Stimulated activated naive B cell treated with anti-CD40 and anti-IgM and Interleukin-4, amounts not matched to agents 10 μg/mL and 1 μg/mL and 100 μg/mL, for 72 hours (primary cell): ENCODE data around the gene KRTAP4-16.
"Not testable (repeated sequence)": the region's sequence is repeated elsewhere in the genome, so short reads cannot be mapped to it uniquely, and the experiment has no call there.

Experiments
- ATAC-seq, 2 donors: fragments of 150-1000 bp; cut with Tn5 transposase; replicated peaks; 2 replicates each; pipeline ENCODE4 v1.10.0; 2021; ENCODE audit warnings: moderate library complexity in 1 of 2
- DNase-seq: peaks from one replicate; pipeline ENCODE4 v3.0.0; 2021
- H3K27ac Mint-ChIP-seq: one replicate; pipeline ENCODE4 v1.8.0; 2022; ENCODE audit warnings: mild to moderate bottlenecking, mixed read lengths
- H3K27me3 Mint-ChIP-seq, 2 donors: one replicate each; pipeline ENCODE4 v1.8.0; 2022; ENCODE audit warnings: mixed read lengths in 2 of 2
- H3K36me3 Mint-ChIP-seq, 2 donors: one replicate each; pipeline ENCODE4 v1.8.0; 2022; ENCODE audit warnings: mixed read lengths in 2 of 2, mild to moderate bottlenecking in 1 of 2
- H3K4me1 Mint-ChIP-seq, 2 donors: one replicate each; pipeline ENCODE4 v1.8.0; 2022; ENCODE audit warnings: mixed read lengths in 2 of 2, mild to moderate bottlenecking in 1 of 2
- H3K4me3 Mint-ChIP-seq, 2 donors: one replicate each; pipeline ENCODE4 v1.8.0; 2022; ENCODE audit warnings: mild to moderate bottlenecking in 2 of 2, mixed read lengths in 2 of 2, moderate library complexity in 1 of 2
- H3K9me3 Mint-ChIP-seq, 2 donors: one replicate each; pipeline ENCODE4 v1.8.0; 2022; ENCODE audit warnings: mixed read lengths in 2 of 2, mild to moderate bottlenecking in 1 of 2

The KRTAP4-16 gene

GRCh38 chr17:41071606-41072360 is 30.2 kb downstream of the KRTAP4-16 start:
- peaks cover 11 to 14% of the 10 kb centered on the region in 2 donors for H3K27me3 Mint-ChIP-seq

GRCh38 chr17:41069031-41069430 is 33.0 kb downstream of the KRTAP4-16 start:
- Mint-ChIP-seq H3K9me3 (no peaks in the 10 kb centered on the region), H3K4me1 (peaks cover 0 to 5% of the 10 kb centered on the region in 2 donors), H3K27me3 (peaks cover 0 to 4% of the 10 kb centered on the region in 2 donors), H3K36me3 (no peaks in the 10 kb centered on the region), H3K4me3 (no peak overlapping the region), H3K27ac (no peak overlapping the region)
- no peak for DNase-seq
- ATAC-seq = no peak

More at GRCh38 chr17:41071606-41072360, 30.2 kb downstream of the KRTAP4-16 start:
- DNase-seq (no peak), ATAC-seq (no peak)
- Mint-ChIP-seq H3K4me3 (no peak overlapping the region), H3K36me3 (no peaks in the 10 kb centered on the region), H3K4me1 (peaks cover 0 to 7% of the 10 kb centered on the region in 2 donors), H3K9me3 (peaks cover 0 to 4% of the 10 kb centered on the region in 2 donors), H3K27ac (no peak overlapping the region)

DNA sequence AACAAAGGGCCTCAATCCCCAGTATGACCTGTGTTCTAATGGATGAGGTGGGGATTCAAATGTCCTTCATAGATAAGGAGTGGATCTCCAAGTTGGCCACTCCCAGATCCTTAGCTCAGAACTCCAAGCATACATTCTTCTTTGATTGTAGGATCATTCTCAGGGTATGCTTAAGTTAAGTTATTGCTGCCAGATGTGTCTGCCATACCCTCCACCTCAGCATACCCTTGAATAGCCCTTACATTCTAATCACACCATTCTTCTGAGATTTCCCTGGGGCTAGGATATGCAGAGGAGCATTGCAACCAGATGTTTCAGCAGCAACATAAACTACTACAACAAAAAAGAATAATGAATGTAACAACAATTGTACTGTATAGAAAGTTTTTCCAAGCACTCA is 34.7 kb downstream of the KRTAP4-16 start:
- Mint-ChIP-seq H3K36me3 (no peaks in the 10 kb centered on the region), H3K4me3 (no peak overlapping the region), H3K27me3 (peaks cover 0 to 3% of the 10 kb centered on the region in 2 donors), H3K27ac (no peak overlapping the region), H3K9me3 (no peaks in the 10 kb centered on the region), H3K4me1 (peaks cover 0 to 5% of the 10 kb centered on the region in 2 donors)
- no peak for DNase-seq
- ATAC-seq = no peak

GRCh38 chr17:41065829-41066624 is 36.0 kb downstream of the KRTAP4-16 start, which contains the start of gene KRTAP2-4:
TSS of gene KRTAP2-4 (minus strand) at chr17:41065879. CDS start at chr17:41065845, 34 bp downstream.
- ATAC-seq (no peak), DNase-seq (no peak)
- Mint-ChIP-seq H3K27ac (no peak within 1 kb of the TSS), H3K9me3 (no peaks in the 10 kb centered on the region), H3K4me3 (no peak within 1 kb of the TSS), H3K4me1 (peaks cover 0 to 2% of the 10 kb centered on the region in 2 donors), H3K36me3 (no peaks in the 10 kb centered on the region), H3K27me3 (peaks cover 0 to 8% of the 10 kb centered on the region in 2 donors)

DNA sequence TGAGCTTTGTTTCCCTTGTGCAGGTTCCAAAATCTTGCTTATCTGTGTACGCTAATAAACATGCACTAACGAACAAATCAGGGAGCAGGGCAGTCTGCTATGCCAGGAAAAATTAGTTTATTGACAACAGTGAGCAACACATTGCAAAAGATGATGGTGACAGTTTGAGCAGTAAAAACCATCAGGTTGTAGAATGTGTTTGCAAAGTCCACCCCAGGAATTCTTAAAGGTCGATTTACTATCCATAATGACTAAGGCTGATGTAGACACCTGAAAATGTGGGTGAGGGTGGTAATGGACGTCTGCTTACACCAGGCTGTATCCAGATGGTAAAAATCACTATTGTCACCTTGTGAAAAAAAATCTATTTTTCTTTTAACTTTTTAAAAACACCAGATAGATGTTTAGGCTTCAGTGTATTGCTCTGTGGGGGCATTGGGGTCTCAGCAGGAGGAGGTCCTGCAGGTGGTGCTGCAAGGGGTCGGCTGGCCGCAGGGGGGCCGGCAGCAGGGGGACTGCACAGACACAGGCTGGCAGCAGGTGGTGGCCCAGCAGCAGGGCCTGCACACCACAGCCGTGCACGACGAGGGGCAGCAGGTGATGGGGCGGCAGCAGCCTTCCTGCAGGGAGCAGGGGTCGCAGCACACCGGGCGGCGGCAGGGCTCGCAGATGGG is 36.9 kb downstream of the KRTAP4-16 start:
- H3K27me3 Mint-ChIP-seq = peaks cover 6 to 13% of the 10 kb centered on the region in 2 donors
- ATAC-seq, H3K9me3 Mint-ChIP-seq, H3K27ac Mint-ChIP-seq, DNase-seq, H3K4me3 Mint-ChIP-seq, H3K36me3 Mint-ChIP-seq, H3K4me1 Mint-ChIP-seq: not testable (repeated sequence)

DNA sequence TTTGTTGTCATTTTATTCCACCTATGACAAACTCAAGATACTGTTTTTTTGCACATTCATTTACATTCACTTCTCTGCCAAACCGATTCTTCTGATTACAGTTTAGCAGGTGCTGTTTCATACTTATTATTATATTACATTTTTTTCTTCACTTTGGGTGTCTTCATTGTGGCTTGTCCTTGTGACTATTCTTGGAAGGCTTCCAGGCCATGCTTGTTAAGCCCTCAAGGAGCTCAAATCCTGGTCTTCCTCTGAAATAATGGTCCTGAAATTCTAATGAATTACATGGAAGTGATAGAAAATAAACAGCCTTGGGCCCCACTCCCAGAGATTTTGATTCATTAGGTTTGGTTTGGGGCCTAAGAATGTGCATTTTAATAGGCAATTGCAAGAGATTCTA is 37.7 kb downstream of the KRTAP4-16 start:
- Mint-ChIP-seq H3K4me1 (peaks cover 3 to 4% of the 10 kb centered on the region in 2 donors), H3K9me3 (no peaks in the 10 kb centered on the region), H3K27ac (no peak overlapping the region), H3K4me3 (no peak overlapping the region), H3K36me3 (no peaks in the 10 kb centered on the region), H3K27me3 (peaks cover 11 to 17% of the 10 kb centered on the region in 2 donors)
- no peak for DNase-seq
- ATAC-seq = no peak

DNA sequence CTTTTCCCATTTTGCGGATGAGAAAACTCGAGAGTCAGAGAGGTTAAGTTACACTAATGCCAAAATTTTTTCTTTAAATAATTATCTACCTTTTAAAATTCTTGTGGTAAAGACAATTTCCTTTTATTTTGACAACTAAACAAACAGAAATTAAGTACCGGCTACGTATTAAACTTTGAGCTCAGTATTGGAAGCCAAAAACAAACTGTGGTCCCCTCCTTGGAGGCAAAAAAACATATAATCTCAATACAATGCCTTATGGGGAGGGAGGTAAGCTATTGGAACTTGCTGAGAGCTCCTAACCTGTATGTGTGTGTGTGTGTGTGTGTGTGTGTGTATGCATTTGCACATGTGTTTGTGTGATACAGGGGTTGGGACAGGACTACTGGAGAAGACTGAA is 38.6 kb downstream of the KRTAP4-16 start:
- DNase-seq (no peak), ATAC-seq (no peak)
- Mint-ChIP-seq H3K4me1 (peaks cover 2 to 5% of the 10 kb centered on the region in 2 donors), H3K9me3 (no peaks in the 10 kb centered on the region), H3K27ac (no peak overlapping the region), H3K27me3 (peaks cover 13 to 20% of the 10 kb centered on the region in 2 donors), H3K36me3 (no peaks in the 10 kb centered on the region), H3K4me3 (no peak overlapping the region)

DNA sequence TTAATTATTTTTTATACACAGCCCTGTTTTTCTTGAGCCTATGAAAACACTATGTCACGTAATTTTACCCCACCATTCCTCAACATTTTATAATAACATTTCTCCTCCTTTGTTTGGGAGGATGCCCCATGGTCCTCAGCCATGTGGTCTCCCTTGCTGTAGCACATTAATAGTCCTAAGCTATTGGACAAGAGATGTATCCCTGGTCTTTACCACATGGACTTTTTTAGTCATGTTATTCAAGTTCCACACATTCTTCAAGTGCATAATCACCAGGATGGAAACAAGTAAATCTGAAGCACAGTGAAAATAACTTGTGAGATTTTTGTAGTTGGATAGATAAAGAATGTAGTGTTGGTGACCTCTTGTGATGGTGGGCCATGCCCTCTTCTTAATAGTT is 40.0 kb downstream of the KRTAP4-16 start:
- H3K27ac Mint-ChIP-seq = no peak overlapping the region
- no peak overlapping the region for H3K4me3 Mint-ChIP-seq
- peaks cover 2 to 5% of the 10 kb centered on the region in 2 donors for H3K4me1 Mint-ChIP-seq
- no peaks in the 10 kb centered on the region for H3K36me3 Mint-ChIP-seq
- no peak for DNase-seq
- peaks cover 3% of the 10 kb centered on the region in 2 donors for H3K9me3 Mint-ChIP-seq
- peaks cover 23 to 25% of the 10 kb centered on the region in 2 donors for H3K27me3 Mint-ChIP-seq
- no peak for ATAC-seq

GRCh38 chr17:41060052-41060604 is 41.9 kb downstream of the KRTAP4-16 start, which contains the start of gene KRTAP2-3:
TSS of gene KRTAP2-3 (minus strand) at chr17:41060114. CDS start at chr17:41060050, 64 bp downstream.
- Mint-ChIP-seq H3K27me3 (peaks cover 23 to 25% of the 10 kb centered on the region in 2 donors), H3K4me1 (peaks cover 2 to 5% of the 10 kb centered on the region in 2 donors), H3K36me3 (no peaks in the 10 kb centered on the region), H3K27ac (no peak within 1 kb of the TSS), H3K4me3 (no peak within 1 kb of the TSS), H3K9me3 (peaks cover 3% of the 10 kb centered on the region in 2 donors)
- no peak for DNase-seq
- no peak for ATAC-seq

DNA sequence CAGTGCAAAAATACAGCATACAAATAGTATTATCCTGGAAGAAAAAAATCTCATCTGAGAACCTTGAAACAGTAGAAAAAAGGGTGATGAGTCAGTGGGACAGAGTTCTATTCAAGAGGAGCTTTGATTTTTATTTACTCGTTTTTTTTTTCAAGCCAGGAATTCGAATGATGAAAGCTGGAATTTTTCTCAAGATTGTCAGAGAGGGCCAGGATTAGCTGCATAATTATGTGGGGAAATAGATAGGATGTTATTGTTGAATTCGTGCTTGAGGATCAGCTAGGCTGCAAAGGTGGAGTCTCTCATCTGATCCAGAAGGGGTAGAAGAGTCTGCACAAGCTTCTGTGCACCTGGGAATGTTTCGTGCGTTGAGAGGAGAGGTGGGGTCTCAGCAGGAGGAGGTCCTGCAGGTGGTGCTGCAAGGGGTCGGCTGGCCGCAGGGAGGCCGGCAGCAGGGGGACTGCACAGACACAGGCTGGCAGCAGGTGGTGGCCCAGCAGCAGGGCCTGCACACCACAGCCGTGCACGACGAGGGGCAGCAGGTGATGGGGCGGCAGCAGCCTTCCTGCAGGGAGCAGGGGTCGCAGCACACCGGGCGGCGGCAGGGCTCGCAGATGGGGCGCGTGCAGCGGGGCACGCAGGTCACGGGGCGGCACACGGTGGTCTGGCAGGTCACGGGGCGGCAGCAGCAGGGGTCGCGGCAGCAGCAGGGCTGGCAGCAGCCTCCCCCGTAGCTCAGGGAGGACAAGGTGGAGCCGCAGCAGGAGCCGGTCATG is 42.5 kb downstream of the KRTAP4-16 start:
- not testable (repeated sequence) for H3K9me3 Mint-ChIP-seq

GRCh38 chr17:41058741-41059140 is 43.3 kb downstream of the KRTAP4-16 start:
- no peak overlapping the region for H3K4me3 Mint-ChIP-seq
- no peak overlapping the region for H3K27ac Mint-ChIP-seq
- peaks cover 23 to 25% of the 10 kb centered on the region in 2 donors for H3K27me3 Mint-ChIP-seq
- peaks cover 3% of the 10 kb centered on the region in 2 donors for H3K9me3 Mint-ChIP-seq
- ATAC-seq (no peak), DNase-seq (no peak)
- peaks cover 2 to 5% of the 10 kb centered on the region in 2 donors for H3K4me1 Mint-ChIP-seq
- no peaks in the 10 kb centered on the region for H3K36me3 Mint-ChIP-seq

More for the DNA sequence above, 42.5 kb downstream of the KRTAP4-16 start:
- H3K4me3 Mint-ChIP-seq, H3K4me1 Mint-ChIP-seq, DNase-seq, ATAC-seq, H3K36me3 Mint-ChIP-seq, H3K27ac Mint-ChIP-seq: not testable (repeated sequence)
- H3K27me3 Mint-ChIP-seq = peaks cover 23 to 25% of the 10 kb centered on the region in 2 donors

DNA sequence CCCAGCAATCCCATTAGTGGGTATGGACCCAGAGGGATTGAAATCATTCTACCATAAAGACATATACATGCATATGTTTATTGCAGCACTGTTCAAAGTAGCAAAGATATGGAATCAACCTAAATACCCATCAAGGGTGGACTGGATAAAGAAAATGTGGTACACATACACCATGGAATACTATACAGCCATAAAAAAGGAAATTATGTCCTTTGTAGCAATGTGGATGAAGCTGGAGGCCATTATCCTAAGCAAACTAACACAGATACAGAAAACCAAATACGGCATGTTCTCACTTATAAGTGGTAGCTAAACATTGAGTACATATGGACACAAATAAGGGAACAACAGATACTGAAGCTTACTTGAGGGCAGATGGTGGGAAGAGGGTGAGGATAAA is 44.5 kb downstream of the KRTAP4-16 start:
- no peak for DNase-seq
- no peak for ATAC-seq
- Mint-ChIP-seq H3K27ac (no peak overlapping the region), H3K36me3 (no peaks in the 10 kb centered on the region), H3K9me3 (peaks cover 7% of the 10 kb centered on the region in 2 donors), H3K4me3 (no peak overlapping the region), H3K27me3 (peaks cover 25 to 27% of the 10 kb centered on the region in 2 donors), H3K4me1 (peaks cover 2 to 5% of the 10 kb centered on the region in 2 donors)

- peaks cover 17 to 25% of the 10 kb centered on the region in 2 donors for H3K27me3 Mint-ChIP-seq
- H3K9me3 Mint-ChIP-seq, H3K4me3 Mint-ChIP-seq, DNase-seq, H3K4me1 Mint-ChIP-seq, H3K27ac Mint-ChIP-seq, ATAC-seq, H3K36me3 Mint-ChIP-seq: not testable (repeated sequence)
Measured at GRCh38 chr17:41055130-41055529, 46.9 kb downstream of the KRTAP4-16 start, which contains the start of gene KRTAP2-2. TSS of gene KRTAP2-2 (minus strand) at chr17:41055230. CDS start at chr17:41055211, 19 bp downstream.
